RWPE2 (cell line): ENCODE measurements around the gene AMPH.

ENCODE experiments used
- ATAC-seq: fragments of 200-7000 bp; cut with Tn5 transposase; 3 replicates; pipeline ENCODE4 v1.9.1; 2021; ENCODE audit warnings: low read depth
- DNase-seq: peaks from one replicate; pipeline ENCODE4 v3.0.0-alpha.2; 2020; ENCODE audit warnings: low spot score
- H3K27ac ChIP-seq: fragments of 450-650 bp; 2 replicates; pipeline ENCODE4 v1.5.1; 2017; ENCODE audit warnings: mild to moderate bottlenecking; ENCODE audit not compliant: poor library complexity, severe bottlenecking
- H3K27me3 ChIP-seq: fragments of 250-450 bp; sonication (Bioruptor Pico); 2 replicates; pipeline ENCODE4 v1.5.1; 2021; ENCODE audit warnings: mild to moderate bottlenecking, moderate library complexity; ENCODE audit not compliant: insufficient read depth, poor library complexity, severe bottlenecking
- H3K36me3 ChIP-seq: fragments of 250-450 bp; sonication (Bioruptor Pico); 2 replicates; pipeline ENCODE4 v1.5.1; 2020; ENCODE audit warnings: low read depth, mild to moderate bottlenecking, moderate library complexity
- H3K4me1 ChIP-seq: fragments of 250-450 bp; sonication (Bioruptor Pico); 2 replicates; pipeline ENCODE4 v1.5.1; 2021; ENCODE audit warnings: mild to moderate bottlenecking, moderate library complexity; ENCODE audit not compliant: insufficient read depth, poor library complexity, severe bottlenecking
- H3K4me3 ChIP-seq: fragments of 250-450 bp; sonication (Bioruptor Pico); 2 replicates; pipeline ENCODE4 v1.5.1; 2021; ENCODE audit warnings: mild to moderate bottlenecking, moderate library complexity; ENCODE audit not compliant: severe bottlenecking
- H3K9me3 ChIP-seq: fragments of 250-450 bp; sonication (Bioruptor Pico); 2 replicates; pipeline ENCODE4 v1.5.1; 2021; ENCODE audit warnings: mild to moderate bottlenecking, moderate library complexity; ENCODE audit not compliant: severe bottlenecking
- TF ChIP-seq, protein P1 (sequence below): fragments of 450-650 bp; IDR thresholded peaks from one replicate; pipeline ENCODE4 v1.5.1; 2017; ENCODE audit warnings: mild to moderate bottlenecking, moderate library complexity; ENCODE audit not compliant: poor library complexity, severe bottlenecking

AMPH gene

GRCh38 chr7:38518541-38518940 is 112.6 kb downstream of the AMPH start:
- no peaks in the 10 kb centered on the region for H3K27me3 ChIP-seq
- no peaks in the 10 kb centered on the region for H3K4me1 ChIP-seq
- no peak overlapping the region for H3K27ac ChIP-seq
- H3K4me3 ChIP-seq: no peak overlapping the region
- no peak for DNase-seq
- no peak for ATAC-seq
- H3K36me3 ChIP-seq: no peaks in the 10 kb centered on the region
- TF ChIP-seq, protein P1, sequence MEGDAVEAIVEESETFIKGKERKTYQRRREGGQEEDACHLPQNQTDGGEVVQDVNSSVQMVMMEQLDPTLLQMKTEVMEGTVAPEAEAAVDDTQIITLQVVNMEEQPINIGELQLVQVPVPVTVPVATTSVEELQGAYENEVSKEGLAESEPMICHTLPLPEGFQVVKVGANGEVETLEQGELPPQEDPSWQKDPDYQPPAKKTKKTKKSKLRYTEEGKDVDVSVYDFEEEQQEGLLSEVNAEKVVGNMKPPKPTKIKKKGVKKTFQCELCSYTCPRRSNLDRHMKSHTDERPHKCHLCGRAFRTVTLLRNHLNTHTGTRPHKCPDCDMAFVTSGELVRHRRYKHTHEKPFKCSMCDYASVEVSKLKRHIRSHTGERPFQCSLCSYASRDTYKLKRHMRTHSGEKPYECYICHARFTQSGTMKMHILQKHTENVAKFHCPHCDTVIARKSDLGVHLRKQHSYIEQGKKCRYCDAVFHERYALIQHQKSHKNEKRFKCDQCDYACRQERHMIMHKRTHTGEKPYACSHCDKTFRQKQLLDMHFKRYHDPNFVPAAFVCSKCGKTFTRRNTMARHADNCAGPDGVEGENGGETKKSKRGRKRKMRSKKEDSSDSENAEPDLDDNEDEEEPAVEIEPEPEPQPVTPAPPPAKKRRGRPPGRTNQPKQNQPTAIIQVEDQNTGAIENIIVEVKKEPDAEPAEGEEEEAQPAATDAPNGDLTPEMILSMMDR: no peak
- H3K9me3 ChIP-seq: no peaks in the 10 kb centered on the region

DNA sequence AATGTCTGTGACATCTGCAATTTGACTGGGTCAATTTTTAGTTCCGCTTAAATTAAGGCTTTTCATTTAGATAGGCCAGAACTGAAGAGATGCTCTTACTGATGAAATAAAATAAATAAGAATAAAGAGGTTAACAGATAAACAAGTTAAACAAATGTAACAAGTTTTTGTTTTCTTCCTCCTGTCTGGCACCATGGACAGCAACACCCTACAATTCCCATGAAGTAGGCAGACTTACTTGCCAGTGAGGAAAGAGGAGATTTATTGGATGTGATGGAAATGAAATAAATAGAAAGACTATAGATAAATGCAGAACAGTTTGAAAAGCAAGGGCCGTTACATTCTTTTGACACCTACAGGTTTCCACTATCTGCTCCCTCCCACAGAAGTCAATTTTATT is 118.5 kb downstream of the AMPH start:
- no peaks in the 10 kb centered on the region for H3K4me1 ChIP-seq
- no peak overlapping the region for H3K27ac ChIP-seq
- no peaks in the 10 kb centered on the region for H3K9me3 ChIP-seq
- ATAC-seq: no peak
- no peak for DNase-seq
- TF ChIP-seq, protein P1: no peak
- H3K36me3 ChIP-seq: no peaks in the 10 kb centered on the region
- no peaks in the 10 kb centered on the region for H3K27me3 ChIP-seq
- no peak overlapping the region for H3K4me3 ChIP-seq

- Histone ChIP-seq H3K27ac (no peak overlapping the region), H3K9me3 (no peaks in the 10 kb centered on the region), H3K4me3 (no peak overlapping the region), H3K27me3 (no peaks in the 10 kb centered on the region), H3K36me3 (no peaks in the 10 kb centered on the region), H3K4me1 (no peaks in the 10 kb centered on the region)
- TF ChIP-seq, protein P1: no peak
- DNase-seq (no peak), ATAC-seq (no peak)
These were observed 118.9 kb downstream of the AMPH start for GRCh38 chr7:38512291-38512690.

GRCh38 chr7:38507384-38507783 is 123.8 kb downstream of the AMPH start:
- TF ChIP-seq, protein P1: no peak
- ATAC-seq (no peak), DNase-seq (no peak)
- no peaks in the 10 kb centered on the region for H3K27me3 ChIP-seq
- no peaks in the 10 kb centered on the region for H3K9me3 ChIP-seq
- no peak overlapping the region for H3K27ac ChIP-seq
- no peaks in the 10 kb centered on the region for H3K36me3 ChIP-seq
- no peak overlapping the region for H3K4me3 ChIP-seq
- H3K4me1 ChIP-seq: no peaks in the 10 kb centered on the region

GRCh38 chr7:38506756-38507155 is 124.4 kb downstream of the AMPH start:
- H3K36me3 ChIP-seq: no peaks in the 10 kb centered on the region
- TF ChIP-seq, protein P1: no peak
- H3K9me3 ChIP-seq: no peaks in the 10 kb centered on the region
- DNase-seq: no peak
- H3K4me1 ChIP-seq: no peaks in the 10 kb centered on the region
- H3K27ac ChIP-seq: no peak overlapping the region
- no peak for ATAC-seq
- no peaks in the 10 kb centered on the region for H3K27me3 ChIP-seq
- H3K4me3 ChIP-seq: no peak overlapping the region
